HUES48 (cell line): ENCODE measurements around the gene PPP1R14C.

Source experiments
- H3K27ac ChIP-seq: one replicate; pipeline ENCODE4 v1.7.0; 2013; ENCODE audit warnings: low read depth, low read length, inconsistent platforms
- H3K27me3 ChIP-seq: 2 replicates; pipeline ENCODE4 v1.6.1; 2013; ENCODE audit warnings: mild to moderate bottlenecking, low read length; ENCODE audit not compliant: control insufficient read depth, insufficient read depth
- H3K36me3 ChIP-seq: 2 replicates; pipeline ENCODE4 v1.6.1; 2013; ENCODE audit warnings: low read length; ENCODE audit not compliant: control insufficient read depth, insufficient read depth
- H3K4me1 ChIP-seq: 2 replicates; pipeline ENCODE4 v1.6.1; 2013; ENCODE audit warnings: mild to moderate bottlenecking, low read length; ENCODE audit not compliant: control insufficient read depth, insufficient read depth
- H3K4me3 ChIP-seq: 2 replicates; pipeline ENCODE4 v1.5.1; 2013; ENCODE audit warnings: mild to moderate bottlenecking, low read depth, low read length
- H3K9ac ChIP-seq: 2 replicates; pipeline ENCODE4 v1.6.1; 2013; ENCODE audit warnings: mild to moderate bottlenecking, low read depth, low read length, moderate library complexity
- H3K9me3 ChIP-seq: 2 replicates; pipeline ENCODE4 v1.6.1; 2013; ENCODE audit warnings: low read length; ENCODE audit not compliant: control insufficient read depth, insufficient read depth

The PPP1R14C gene, protein sequence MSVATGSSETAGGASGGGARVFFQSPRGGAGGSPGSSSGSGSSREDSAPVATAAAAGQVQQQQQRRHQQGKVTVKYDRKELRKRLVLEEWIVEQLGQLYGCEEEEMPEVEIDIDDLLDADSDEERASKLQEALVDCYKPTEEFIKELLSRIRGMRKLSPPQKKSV

GRCh38 chr6:150142670-150143515 lies at the start of gene PPP1R14C:
PPP1R14C (plus strand) TSS chr6:150143044; CDS start chr6:150143193, 149 bp downstream.
- peaks cover 70% of the 10 kb centered on the region for H3K27me3 ChIP-seq
- peak within 1 kb of the TSS; percentile 55 for H3K4me3 ChIP-seq
- peaks cover 4% of the 10 kb centered on the region; the same call in 1 of the 2 replicates for H3K4me1 ChIP-seq
- no peak within 1 kb of the TSS for H3K9ac ChIP-seq
- H3K9me3 ChIP-seq: no peaks in the 10 kb centered on the region
- H3K36me3 ChIP-seq: no peaks in the 10 kb centered on the region
- H3K27ac ChIP-seq: no peak within 1 kb of the TSS

GRCh38 chr6:150093397-150093796 lies 49.4 kb upstream of the PPP1R14C start:
- Histone ChIP-seq H3K9me3 (no peaks in the 10 kb centered on the region), H3K27ac (no peak overlapping the region), H3K27me3 (no peaks in the 10 kb centered on the region), H3K4me1 (no peaks in the 10 kb centered on the region), H3K9ac (no peak overlapping the region), H3K4me3 (no peak overlapping the region), H3K36me3 (no peaks in the 10 kb centered on the region)

DNA sequence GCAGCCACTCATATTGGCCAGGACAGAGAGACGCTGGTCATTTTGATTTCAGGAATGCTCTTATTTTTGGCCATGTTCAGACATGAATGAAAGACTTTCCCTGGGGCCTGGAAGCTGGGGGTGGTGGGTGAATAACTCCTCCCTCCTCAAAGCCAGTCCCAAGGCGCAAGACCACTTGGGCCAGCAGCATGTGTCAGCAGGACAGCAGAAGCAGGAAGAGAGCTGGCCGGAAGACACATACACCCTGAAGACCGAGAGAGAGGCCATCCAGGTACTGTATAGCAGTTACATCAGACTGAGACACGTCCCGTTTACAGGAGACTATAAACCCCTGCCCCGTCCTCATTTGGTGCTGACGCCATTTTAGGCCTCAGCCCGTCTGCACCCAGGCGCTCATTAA lies 44.7 kb upstream of the PPP1R14C start:
- Histone ChIP-seq H3K27ac (no peak overlapping the region), H3K27me3 (no peaks in the 10 kb centered on the region)

DNA sequence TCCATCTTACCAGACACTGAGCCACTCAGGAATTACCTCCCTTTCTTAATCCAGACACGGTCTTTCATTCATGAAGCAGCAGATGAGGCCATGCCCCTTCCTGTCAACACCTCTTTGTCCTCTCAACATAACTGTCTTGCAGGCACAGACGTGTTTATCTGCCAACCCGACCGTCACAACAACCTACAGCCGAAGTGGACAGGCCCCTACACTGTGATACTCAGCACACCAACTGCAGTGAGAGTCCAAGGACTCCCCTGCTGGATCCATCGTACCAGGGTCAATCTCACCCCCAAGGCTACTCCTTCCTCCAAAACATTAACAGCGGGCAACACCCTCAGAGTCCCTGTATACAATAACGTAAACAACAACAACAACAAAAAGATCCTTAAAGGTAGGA lies 43.3 kb upstream of the PPP1R14C start:
- no peaks in the 10 kb centered on the region for H3K4me1 ChIP-seq
- no peaks in the 10 kb centered on the region for H3K9me3 ChIP-seq
- H3K27ac ChIP-seq: no peak overlapping the region
- H3K9ac ChIP-seq: no peak overlapping the region
- no peaks in the 10 kb centered on the region for H3K36me3 ChIP-seq
- no peaks in the 10 kb centered on the region for H3K27me3 ChIP-seq
- H3K4me3 ChIP-seq: no peak overlapping the region

More for the DNA sequence above, 44.7 kb upstream of the PPP1R14C start:
- Histone ChIP-seq H3K4me3 (no peak overlapping the region), H3K9me3 (no peaks in the 10 kb centered on the region), H3K36me3 (no peaks in the 10 kb centered on the region), H3K4me1 (no peaks in the 10 kb centered on the region), H3K9ac (no peak overlapping the region)

DNA sequence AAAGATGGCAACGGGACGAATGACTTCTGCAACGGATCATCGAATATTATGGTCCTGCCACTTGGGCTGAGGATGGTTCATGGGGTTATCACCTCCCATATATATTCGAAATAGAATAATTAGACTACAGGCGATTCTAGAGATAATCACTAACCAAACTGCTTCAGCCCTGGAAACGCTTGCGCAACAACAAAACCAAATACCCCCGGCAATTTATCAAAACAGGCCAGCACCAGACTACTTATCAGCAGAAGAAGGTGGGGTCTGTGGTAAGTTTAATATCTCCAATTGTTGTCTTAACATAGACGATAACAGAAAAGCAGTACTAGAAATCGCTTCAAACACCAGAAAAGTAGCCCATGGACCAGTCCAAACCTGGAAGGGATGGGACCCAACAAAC lies 42.9 kb upstream of the PPP1R14C start:
- H3K4me1 ChIP-seq: no peaks in the 10 kb centered on the region
- H3K9me3 ChIP-seq: no peaks in the 10 kb centered on the region
- H3K27me3 ChIP-seq: no peaks in the 10 kb centered on the region
- H3K27ac ChIP-seq: no peak overlapping the region
- no peak overlapping the region for H3K9ac ChIP-seq
- no peaks in the 10 kb centered on the region for H3K36me3 ChIP-seq
- H3K4me3 ChIP-seq: no peak overlapping the region

DNA sequence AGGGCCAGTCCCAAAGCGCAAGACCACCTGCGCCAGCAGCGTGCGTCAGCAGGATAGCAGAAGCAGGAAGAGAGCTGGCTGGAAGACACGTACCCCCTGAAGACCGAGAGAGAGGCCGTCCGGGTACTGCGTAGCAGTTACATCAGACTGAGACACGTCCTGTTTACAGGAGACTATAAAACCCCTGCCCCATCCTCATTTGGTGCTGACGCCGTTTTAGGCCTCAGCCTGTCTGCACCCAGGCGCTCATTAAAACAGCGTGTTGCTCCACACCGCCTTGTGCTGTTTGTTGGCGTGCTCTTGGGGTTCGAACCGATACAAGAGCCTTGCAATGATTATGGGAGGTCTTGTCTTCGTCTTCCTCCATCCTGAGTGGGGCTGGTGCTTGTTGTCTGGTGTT lies 42.1 kb upstream of the PPP1R14C start:
- no peaks in the 10 kb centered on the region for H3K36me3 ChIP-seq
- H3K27ac ChIP-seq: no peak overlapping the region

DNA sequence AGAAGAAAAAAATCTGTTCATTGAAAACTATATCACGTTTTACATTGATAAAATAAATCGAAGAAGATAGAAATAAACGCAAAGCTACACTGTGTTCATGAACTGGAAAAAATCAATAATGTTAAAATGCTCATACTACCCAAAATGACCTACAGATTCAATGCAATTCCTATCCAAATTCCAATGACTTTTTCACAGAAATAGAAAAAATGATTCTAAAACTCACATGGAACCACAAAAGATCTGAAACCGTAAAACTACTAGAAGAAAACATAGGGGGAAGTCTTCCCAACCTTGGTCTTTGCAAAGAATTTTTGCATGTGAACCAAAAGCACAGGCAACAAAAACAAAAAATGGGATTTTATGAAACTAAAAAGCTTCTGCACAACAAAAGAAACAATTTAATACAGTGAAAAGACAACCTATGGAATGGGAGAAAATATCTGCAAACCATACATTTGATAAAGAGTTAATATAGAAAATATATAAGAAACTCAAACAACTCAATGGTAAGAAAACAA lies 40.0 kb upstream of the PPP1R14C start:
- H3K9me3 ChIP-seq: no peaks in the 10 kb centered on the region
- no peaks in the 10 kb centered on the region for H3K36me3 ChIP-seq
- H3K4me3 ChIP-seq: no peak overlapping the region
- no peak overlapping the region for H3K27ac ChIP-seq
- H3K4me1 ChIP-seq: no peaks in the 10 kb centered on the region
- no peaks in the 10 kb centered on the region for H3K27me3 ChIP-seq
- H3K9ac ChIP-seq: no peak overlapping the region

More for the DNA sequence above, 42.1 kb upstream of the PPP1R14C start:
- H3K4me3 ChIP-seq: no peak overlapping the region
- H3K9ac ChIP-seq: no peak overlapping the region
- no peaks in the 10 kb centered on the region for H3K27me3 ChIP-seq
- H3K4me1 ChIP-seq: no peaks in the 10 kb centered on the region
- no peaks in the 10 kb centered on the region for H3K9me3 ChIP-seq

GRCh38 chr6:150112233-150112632 lies 30.6 kb upstream of the PPP1R14C start:
- Histone ChIP-seq H3K27me3 (no peaks in the 10 kb centered on the region), H3K4me1 (no peaks in the 10 kb centered on the region), H3K36me3 (no peaks in the 10 kb centered on the region), H3K4me3 (no peak overlapping the region), H3K9ac (no peak overlapping the region), H3K27ac (no peak overlapping the region), H3K9me3 (no peaks in the 10 kb centered on the region)

GRCh38 chr6:150115769-150116168 lies 27.1 kb upstream of the PPP1R14C start:
- Histone ChIP-seq H3K27me3 (no peaks in the 10 kb centered on the region; the same call in 1 of the 2 replicates), H3K9me3 (no peaks in the 10 kb centered on the region), H3K4me1 (0 out of 2 replicates have a peak, but pooled peaks cover 3% of the 10 kb centered on the region), H3K9ac (no peak overlapping the region), H3K4me3 (no peak overlapping the region), H3K27ac (no peak overlapping the region), H3K36me3 (no peaks in the 10 kb centered on the region)

- Histone ChIP-seq H3K27me3 (no peaks in the 10 kb centered on the region; the same call in 1 of the 2 replicates), H3K36me3 (no peaks in the 10 kb centered on the region), H3K9ac (no peak overlapping the region), H3K4me1 (0 out of 2 replicates have a peak, but pooled peaks cover 3% of the 10 kb centered on the region), H3K9me3 (no peaks in the 10 kb centered on the region), H3K27ac (no peak overlapping the region), H3K4me3 (no peak overlapping the region)
Observed at GRCh38 chr6:150116200-150116800, 26.5 kb upstream of the PPP1R14C start.

DNA sequence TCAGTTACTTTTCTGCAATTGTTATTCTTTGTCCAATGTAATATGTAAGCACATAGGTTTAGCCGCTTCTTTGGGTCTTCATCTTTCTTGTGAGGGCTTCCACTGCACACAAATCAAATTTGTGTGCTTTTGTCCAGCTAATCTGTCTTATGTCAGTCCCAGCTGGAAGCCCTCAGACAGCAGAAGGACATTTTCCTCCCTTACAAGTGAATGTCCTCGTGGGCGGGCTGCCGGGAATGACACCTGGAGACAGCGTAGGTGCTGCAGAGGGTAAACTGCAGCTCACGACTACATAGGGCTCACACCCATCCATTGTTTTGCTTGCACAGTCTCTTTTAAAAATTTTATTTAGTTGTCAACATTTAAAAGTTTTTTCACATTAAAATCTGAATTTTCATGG lies 24.6 kb upstream of the PPP1R14C start:
- no peak overlapping the region for H3K27ac ChIP-seq
- no peaks in the 10 kb centered on the region; the same call in 1 of the 2 replicates for H3K27me3 ChIP-seq
- 0 out of 2 replicates have a peak, but pooled peaks cover 3% of the 10 kb centered on the region for H3K4me1 ChIP-seq
- H3K9me3 ChIP-seq: no peaks in the 10 kb centered on the region
- no peak overlapping the region for H3K9ac ChIP-seq
- no peak overlapping the region for H3K4me3 ChIP-seq
- no peaks in the 10 kb centered on the region for H3K36me3 ChIP-seq
